ENCODE results near the gene SMNDC1.

DNA sequence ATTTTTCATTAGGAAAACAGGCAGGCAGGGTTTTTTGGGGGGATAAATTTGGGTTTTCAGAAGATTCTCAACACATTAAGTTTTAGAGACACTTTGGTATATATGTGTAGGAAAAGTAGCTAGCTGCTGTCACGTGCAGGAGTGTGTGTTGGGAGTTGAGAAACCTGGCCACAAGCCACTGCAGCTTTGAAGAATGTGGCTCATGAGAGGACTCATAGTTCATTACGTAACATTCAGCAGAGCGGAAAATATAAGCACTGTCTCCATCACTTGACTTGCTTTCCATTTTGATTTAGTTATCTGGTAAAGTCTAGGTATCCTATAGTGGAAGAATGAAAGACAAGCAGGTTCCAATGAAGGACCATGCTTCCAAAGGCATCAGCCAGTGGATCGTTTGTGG, 31.2 kb downstream of the SMNDC1 start:
- TF ChIP-seq CTCF (IDR thresholded peaks at IDR 0.05) (no peak), POLR2A (IDR thresholded peaks at IDR 0.05) (no peak), POLR2AphosphoS5 (IDR thresholded peaks at IDR 0.05) (peak; percentile 81)

Data from gastroesophageal sphincter (tissue), 3 donors.